Erythroblast (primary cell): ENCODE results near the gene NEDD8.
A peak's percentile ranks its signal among the peaks of the same experiment; 100 is the strongest.

Source experiments
- GATA1 ChIP-seq: IDR thresholded peaks from 2 replicates; pipeline ENCODE4 v1.6.1; 2011; ENCODE audit warnings: low read depth, mild to moderate bottlenecking, control low read depth, low read length, moderate library complexity
- POLR2A ChIP-seq: IDR thresholded peaks from 2 replicates; pipeline ENCODE4 v1.6.1; 2011; ENCODE audit warnings: mild to moderate bottlenecking, low read length

DNA sequence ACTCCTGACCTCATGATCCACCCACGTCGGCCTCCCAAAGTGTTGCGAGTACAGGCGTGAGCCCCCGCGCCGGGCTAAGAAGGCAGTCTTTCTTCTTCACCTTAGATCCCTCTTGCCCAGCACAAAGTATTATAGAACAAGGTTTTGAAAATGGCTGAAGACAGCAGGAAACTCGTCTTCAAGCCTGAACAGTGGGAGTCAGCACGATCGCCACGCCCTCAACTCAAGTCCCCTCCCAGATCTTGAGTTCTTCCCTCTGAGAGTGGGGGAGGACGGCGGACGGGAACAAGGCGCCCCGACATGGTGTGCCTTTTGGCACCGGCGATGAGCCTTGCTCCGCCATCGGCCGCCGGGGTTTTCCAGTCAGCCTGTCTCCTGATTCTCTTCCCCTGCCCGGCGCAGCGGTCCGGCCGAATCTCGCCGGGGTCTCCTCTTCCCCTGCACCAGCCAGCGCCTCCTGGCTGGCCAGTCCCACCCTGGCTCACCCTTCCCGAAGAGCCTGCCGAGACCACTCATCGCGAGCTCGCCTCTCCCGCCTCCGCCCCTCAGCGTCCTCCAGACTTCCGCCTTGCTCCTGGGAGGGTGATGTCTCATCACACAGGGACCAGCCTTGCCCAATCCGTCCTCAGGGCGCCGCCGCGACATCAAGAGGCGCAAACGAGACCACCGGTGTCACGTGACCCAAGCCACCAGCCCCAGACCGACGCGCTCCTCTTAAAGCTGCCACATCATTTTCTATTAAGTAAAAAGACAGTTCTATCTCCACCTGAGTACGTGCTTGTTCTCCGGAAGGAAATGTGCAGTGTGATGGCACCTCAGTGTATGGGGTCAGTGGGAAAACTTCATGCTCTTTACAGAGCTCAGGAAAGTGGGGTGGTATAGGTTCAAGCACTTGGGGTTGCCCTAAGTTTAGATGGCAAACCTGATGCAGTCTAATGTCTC, 19.0 kb downstream of the NEDD8 start, which contains the start of gene CHMP4A:
- TF ChIP-seq POLR2A, result peak; percentile 99
- no peak for TF ChIP-seq GATA1
